ENCODE results near the gene TSPAN5. TPM values are rescaled to one million over a fixed set of nuclear protein-coding genes. Genes with fewer than 3 reads are reported as not detected.

Gene TSPAN5
- total RNA-seq, 5 donors from 2014 or later (not counting 1 experiment from before 2014, with no cell fraction given) = 9.6 to 12.4 (median 10.3) TPM

- Mint-ChIP-seq H3K27me3 (no peaks in the 10 kb centered on the region), H3K27ac (peak overlapping the region in 1 of 2 donors; percentile 13), H3K4me3 (no peak overlapping the region), H3K36me3 (peaks cover 7% of the 10 kb centered on the region), H3K4me1 (peaks cover 45 to 57% (median 53%) of the 10 kb centered on the region in 3 donors), H3K9me3 (peaks cover 0 to 8% (median 0%) of the 10 kb centered on the region in 3 donors)
- ChIA-PET CTCF (interaction anchor here in 1 of 2 donors (0.6 kb wide), 1 partner anchor 47 kb away, joined by 3 read pairs; no protein-coding TSS in a partner anchor), POLR2A (no interaction called here)
- 25% methylated on average over 1 of the region's 1 CpG for WGBS (ENCODE audit: insufficient coverage)
- H3K4me3 ChIP-seq (ENCODE audit: control insufficient read depth in 1 of 2, extremely low read depth in 1 of 2, low read length in 1 of 2) = no peak overlapping the region
- no peak overlapping the region for H3K27ac ChIP-seq (ENCODE audit: low read length)
- H3K4me1 ChIP-seq (ENCODE audit: control insufficient read depth in 1 of 2, extremely low read depth in 1 of 2, insufficient read depth in 2 of 2, low read length in 2 of 2) = peaks cover 6 to 14% of the 10 kb centered on the region in 2 experiments
- H3K27me3 ChIP-seq (replicated peaks in 1 of 2; ENCODE audit: control insufficient read depth in 2 of 2, extremely low read depth in 1 of 2, insufficient read depth in 2 of 2, low read length in 1 of 2) = no peaks in the 10 kb centered on the region
- no peaks in the 10 kb centered on the region for H3K36me3 ChIP-seq (ENCODE audit: control insufficient read depth in 2 of 2, extremely low read depth in 1 of 2, insufficient read depth in 1 of 2, low read length in 1 of 2)
- no peaks in the 10 kb centered on the region for H3K9me3 ChIP-seq
- ATAC-seq (replicated peaks in 1 of 4) (no peak), DNase-seq (no peak)
These were observed 143.0 kb downstream of the TSPAN5 start for GRCh38 chr4:98515470-98515809.

- POLR2A ChIA-PET = no interaction called here
These were observed 143.5 kb downstream of the TSPAN5 start for GRCh38 chr4:98514741-98515469.

GRCh38 chr4:98512918-98513317 lies 145.5 kb downstream of the TSPAN5 start:
- CTCF ChIA-PET = no interaction called here
- Mint-ChIP-seq H3K27me3 (no peaks in the 10 kb centered on the region), H3K9me3 (peaks cover 0 to 8% (median 0%) of the 10 kb centered on the region in 3 donors), H3K36me3 (peaks cover 7% of the 10 kb centered on the region), H3K4me1 (peaks cover 36 to 43% (median 37%) of the 10 kb centered on the region in 3 donors), H3K27ac (no peak overlapping the region), H3K4me3 (no peak overlapping the region)
- peaks cover 6 to 10% of the 10 kb centered on the region in 2 experiments for H3K4me1 ChIP-seq (ENCODE audit: control insufficient read depth in 1 of 2, extremely low read depth in 1 of 2, insufficient read depth in 2 of 2, low read length in 2 of 2)
- no peaks in the 10 kb centered on the region for H3K9me3 ChIP-seq
- H3K36me3 ChIP-seq (ENCODE audit: control insufficient read depth in 2 of 2, extremely low read depth in 1 of 2, insufficient read depth in 1 of 2, low read length in 1 of 2) = no peaks in the 10 kb centered on the region
- H3K4me3 ChIP-seq (ENCODE audit: control insufficient read depth in 1 of 2, extremely low read depth in 1 of 2, low read length in 1 of 2) = no peak overlapping the region
- no peak for ATAC-seq (replicated peaks in 1 of 4)
- H3K27ac ChIP-seq (ENCODE audit: low read length) = no peak overlapping the region
- no peaks in the 10 kb centered on the region for H3K27me3 ChIP-seq (replicated peaks in 1 of 2; ENCODE audit: control insufficient read depth in 2 of 2, extremely low read depth in 1 of 2, insufficient read depth in 2 of 2, low read length in 1 of 2)
- DNase-seq = no peak
- POLR2A ChIA-PET = no interaction called here
- 100% methylated on average over 1 of the region's 3 CpGs for WGBS (ENCODE audit: insufficient coverage)

More at GRCh38 chr4:98514741-98515469, 143.5 kb downstream of the TSPAN5 start:
- Histone ChIP-seq H3K9me3 (no peaks in the 10 kb centered on the region), H3K27ac (ENCODE audit: low read length) (no peak overlapping the region), H3K4me1 (ENCODE audit: control insufficient read depth in 1 of 2, extremely low read depth in 1 of 2, insufficient read depth in 2 of 2, low read length in 2 of 2) (peaks cover 6 to 14% of the 10 kb centered on the region in 2 experiments), H3K27me3 (replicated peaks in 1 of 2; ENCODE audit: control insufficient read depth in 2 of 2, extremely low read depth in 1 of 2, insufficient read depth in 2 of 2, low read length in 1 of 2) (no peaks in the 10 kb centered on the region), H3K4me3 (ENCODE audit: control insufficient read depth in 1 of 2, extremely low read depth in 1 of 2, low read length in 1 of 2) (no peak overlapping the region), H3K36me3 (ENCODE audit: control insufficient read depth in 2 of 2, extremely low read depth in 1 of 2, insufficient read depth in 1 of 2, low read length in 1 of 2) (no peaks in the 10 kb centered on the region)
- CTCF ChIA-PET = interaction anchor here in 1 of 2 donors (0.6 kb wide), 1 partner anchor 46 kb away, joined by 3 read pairs; no protein-coding TSS in a partner anchor
- Mint-ChIP-seq H3K27me3 (no peaks in the 10 kb centered on the region), H3K9me3 (peaks cover 0 to 8% (median 0%) of the 10 kb centered on the region in 3 donors), H3K27ac (no peak overlapping the region), H3K36me3 (peaks cover 7% of the 10 kb centered on the region), H3K4me1 (peaks cover 41 to 53% (median 51%) of the 10 kb centered on the region in 3 donors), H3K4me3 (no peak overlapping the region)
- no peak for ATAC-seq (replicated peaks in 1 of 4)
- no peak for DNase-seq
- 88% methylated on average over 3 of the region's 4 CpGs for WGBS (ENCODE audit: insufficient coverage)

- Mint-ChIP-seq H3K27me3 (no peaks in the 10 kb centered on the region), H3K36me3 (peaks cover 2% of the 10 kb centered on the region), H3K9me3 (no peaks in the 10 kb centered on the region), H3K4me3 (no peak overlapping the region), H3K4me1 (peaks cover 29 to 39% (median 34%) of the 10 kb centered on the region in 3 donors), H3K27ac (peak overlapping the region in 1 of 2 donors; percentile 34)
- no peaks in the 10 kb centered on the region for H3K36me3 ChIP-seq (ENCODE audit: control insufficient read depth in 2 of 2, extremely low read depth in 1 of 2, insufficient read depth in 1 of 2, low read length in 1 of 2)
- DNase-seq = no peak
- WGBS (ENCODE audit: insufficient coverage) = no CpG with 5 or more reads among the region's 6 CpGs
- H3K9me3 ChIP-seq = no peaks in the 10 kb centered on the region
- ATAC-seq (replicated peaks in 1 of 4) = no peak
- H3K27me3 ChIP-seq (replicated peaks in 1 of 2; ENCODE audit: control insufficient read depth in 2 of 2, extremely low read depth in 1 of 2, insufficient read depth in 2 of 2, low read length in 1 of 2) = no peaks in the 10 kb centered on the region
- H3K4me3 ChIP-seq (ENCODE audit: control insufficient read depth in 1 of 2, extremely low read depth in 1 of 2, low read length in 1 of 2) = no peak overlapping the region
- ChIA-PET CTCF (no interaction called here), POLR2A (no interaction called here)
- H3K27ac ChIP-seq (ENCODE audit: low read length) = no peak overlapping the region
- peaks cover 6 to 8% of the 10 kb centered on the region in 2 experiments for H3K4me1 ChIP-seq (ENCODE audit: control insufficient read depth in 1 of 2, extremely low read depth in 1 of 2, insufficient read depth in 2 of 2, low read length in 2 of 2)
These were observed 147.5 kb downstream of the TSPAN5 start for GRCh38 chr4:98510757-98511517.

GRCh38 chr4:98510340-98510739 lies 148.1 kb downstream of the TSPAN5 start:
- CTCF ChIA-PET = no interaction called here

DNA sequence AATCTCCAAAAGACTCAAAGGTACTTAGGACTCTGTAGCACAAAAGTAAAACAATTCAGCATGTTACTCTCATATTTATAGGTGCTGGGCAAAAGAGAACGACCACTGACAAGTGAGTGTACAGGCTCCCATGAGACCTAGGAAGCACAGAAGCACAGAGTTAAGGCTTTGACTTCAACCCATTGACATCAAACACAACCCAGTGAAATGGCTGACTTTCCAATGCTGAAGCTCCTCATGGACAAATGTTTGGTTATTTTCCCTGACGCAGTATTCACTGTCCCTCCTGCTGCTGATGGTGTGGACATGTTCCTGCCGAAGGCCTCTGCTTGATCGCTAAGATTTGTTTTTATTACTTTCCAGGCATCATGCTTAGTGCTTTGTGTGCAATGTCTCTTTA lies 148.7 kb downstream of the TSPAN5 start:
- H3K36me3 ChIP-seq (ENCODE audit: control insufficient read depth in 2 of 2, extremely low read depth in 1 of 2, insufficient read depth in 1 of 2, low read length in 1 of 2) = no peaks in the 10 kb centered on the region
- H3K36me3 Mint-ChIP-seq = peaks cover 11% of the 10 kb centered on the region
- H3K4me3 ChIP-seq (ENCODE audit: control insufficient read depth in 1 of 2, extremely low read depth in 1 of 2, low read length in 1 of 2) = no peak overlapping the region
- H3K27me3 ChIP-seq (replicated peaks in 1 of 2; ENCODE audit: control insufficient read depth in 2 of 2, extremely low read depth in 1 of 2, insufficient read depth in 2 of 2, low read length in 1 of 2) = no peaks in the 10 kb centered on the region
- WGBS (ENCODE audit: insufficient coverage) = 100% methylated on average over 1 of the region's 4 CpGs
- POLR2A ChIA-PET = interaction anchor here in 1 of 2 donors (0.5 to 0.7 kb wide), 2 partner anchors 264 to 1562 kb away, joined by 3 to 4 read pairs; no protein-coding TSS in a partner anchor
- H3K9me3 Mint-ChIP-seq = no peaks in the 10 kb centered on the region
- no peaks in the 10 kb centered on the region for H3K9me3 ChIP-seq
- ATAC-seq (replicated peaks in 1 of 4) (no peak), DNase-seq (no peak)
- H3K4me3 Mint-ChIP-seq = no peak overlapping the region
- H3K27ac ChIP-seq (ENCODE audit: low read length) = no peak overlapping the region
- H3K4me1 ChIP-seq (ENCODE audit: control insufficient read depth in 1 of 2, extremely low read depth in 1 of 2, insufficient read depth in 2 of 2, low read length in 2 of 2) = peaks cover 0 to 6% of the 10 kb centered on the region in 2 experiments
- H3K27ac Mint-ChIP-seq = no peak overlapping the region
- H3K27me3 Mint-ChIP-seq = no peaks in the 10 kb centered on the region
- CTCF ChIA-PET = no interaction called here
- H3K4me1 Mint-ChIP-seq = peaks cover 19 to 27% (median 22%) of the 10 kb centered on the region in 3 donors

More at GRCh38 chr4:98510340-98510739, 148.1 kb downstream of the TSPAN5 start:
- Mint-ChIP-seq H3K4me1 (peaks cover 23 to 33% (median 28%) of the 10 kb centered on the region in 3 donors), H3K27me3 (no peaks in the 10 kb centered on the region), H3K36me3 (peaks cover 8% of the 10 kb centered on the region), H3K4me3 (no peak overlapping the region), H3K27ac (no peak overlapping the region), H3K9me3 (no peaks in the 10 kb centered on the region)
- H3K27ac ChIP-seq (ENCODE audit: low read length) = no peak overlapping the region
- H3K27me3 ChIP-seq (replicated peaks in 1 of 2; ENCODE audit: control insufficient read depth in 2 of 2, extremely low read depth in 1 of 2, insufficient read depth in 2 of 2, low read length in 1 of 2) = no peaks in the 10 kb centered on the region
- H3K4me3 ChIP-seq (ENCODE audit: control insufficient read depth in 1 of 2, extremely low read depth in 1 of 2, low read length in 1 of 2) = no peak overlapping the region
- DNase-seq = no peak
- POLR2A ChIA-PET = interaction anchor here in 1 of 2 donors (0.5 kb wide), 1 partner anchor 1562 kb away, joined by 4 read pairs; no protein-coding TSS in a partner anchor
- H3K4me1 ChIP-seq (ENCODE audit: control insufficient read depth in 1 of 2, extremely low read depth in 1 of 2, insufficient read depth in 2 of 2, low read length in 2 of 2) = peaks cover 4 to 6% of the 10 kb centered on the region in 2 experiments
- ATAC-seq (replicated peaks in 1 of 4) = no peak
- no CpG with 5 or more reads among the region's 2 CpGs for WGBS (ENCODE audit: insufficient coverage)
- H3K9me3 ChIP-seq = no peaks in the 10 kb centered on the region
- H3K36me3 ChIP-seq (ENCODE audit: control insufficient read depth in 2 of 2, extremely low read depth in 1 of 2, insufficient read depth in 1 of 2, low read length in 1 of 2) = no peaks in the 10 kb centered on the region

All from T-cell (primary cell).